HEK293 (cell line): Measurements from ENCODE around the gene SCFD2.

Source experiments
- CTCF ChIA-PET: fragments of 350-600 bp; formaldehyde crosslinking; extraction: SDS; loops from one replicate; lab custom pipeline; 2021; ENCODE audit warnings: antibody characterized with exemption; lab: Yijun Ruan, JAX
- POLR2A ChIA-PET: fragments of 300-600 bp; formaldehyde crosslinking; extraction: SDS; loops from one replicate; lab custom pipeline; 2020; ENCODE audit warnings: antibody characterized with exemption, inconsistent platforms; lab: Yijun Ruan, JAX
- H3K27ac ChIP-seq: fragments of 200-500 bp; sonication (Bioruptor generic); 2 replicates; pipeline ENCODE4 v1.5.1; 2014; ENCODE audit warnings: low read depth, low read length, control low read depth, inconsistent platforms; ENCODE audit errors: extremely low read depth
- H3K36me3 ChIP-seq, 2 experiments: fragments of 200-500 bp in 1 of 2; sonication (Bioruptor generic) in 1 of 2; 1 replicate in 1 of 2; 2 replicates in 1 of 2; pipeline ENCODE4 v1.5.1; 2014 to 2017; ENCODE audit warnings: inconsistent platforms in 2 of 2, low read length in 2 of 2; ENCODE audit not compliant: control insufficient read depth in 2 of 2, insufficient read depth in 1 of 2
- H3K4me1 ChIP-seq: fragments of 200-500 bp; sonication (Bioruptor generic); 2 replicates; pipeline ENCODE4 v1.5.1; 2014; ENCODE audit warnings: mild to moderate bottlenecking, low read length, inconsistent platforms; ENCODE audit not compliant: control insufficient read depth, insufficient read depth
- H3K4me3 ChIP-seq: 2 replicates; pipeline ENCODE4 v1.5.1; 2011; ENCODE audit warnings: low read depth, mild to moderate bottlenecking, control low read depth, low read length, moderate library complexity
- H3K9me3 ChIP-seq: fragments of 200-500 bp; sonication (Bioruptor generic); 2 replicates; pipeline ENCODE4 v1.5.1; 2014; ENCODE audit warnings: low read depth, low read length, inconsistent platforms; ENCODE audit not compliant: control insufficient read depth, insufficient read depth
- AEBP2 ChIP-seq: fragments of 450-650 bp; formaldehyde crosslinking; IDR thresholded peaks from 2 replicates; pipeline ENCODE4 v1.5.1; 2016; ENCODE audit warnings: missing biosample characterization, missing genetic modification characterization, borderline replicate concordance
- ATF2 ChIP-seq: fragments of 450-650 bp; formaldehyde crosslinking; IDR thresholded peaks from 2 replicates; pipeline ENCODE4 v1.5.1; 2016; ENCODE audit warnings: missing biosample characterization, missing genetic modification characterization, low read depth
- IKZF3 ChIP-seq: fragments of 450-650 bp; IDR thresholded peaks from 2 replicates; pipeline ENCODE4 v1.5.0; 2018; ENCODE audit warnings: missing biosample characterization, mild to moderate bottlenecking, missing genetic modification characterization, moderate library complexity
- KLF16 ChIP-seq: fragments of 450-650 bp; formaldehyde crosslinking; IDR thresholded peaks from 2 replicates; pipeline ENCODE4 v1.5.1; 2017; ENCODE audit warnings: missing biosample characterization, missing genetic modification characterization
- MZF1 ChIP-seq: fragments of 450-650 bp; formaldehyde crosslinking; IDR thresholded peaks from 2 replicates; pipeline ENCODE4 v1.5.1; 2017; ENCODE audit warnings: missing biosample characterization, missing genetic modification characterization, borderline replicate concordance
- REST ChIP-seq: fragments of 450-650 bp; formaldehyde crosslinking; IDR thresholded peaks from 2 replicates; pipeline ENCODE4 v1.5.1; 2016; ENCODE audit warnings: missing biosample characterization, missing genetic modification characterization
- SCRT2 ChIP-seq: fragments of 450-650 bp; formaldehyde crosslinking; IDR thresholded peaks from 2 replicates; pipeline ENCODE4 v1.5.1; 2016; ENCODE audit warnings: missing biosample characterization, missing genetic modification characterization
- ZBTB6 ChIP-seq: fragments of 450-650 bp; formaldehyde crosslinking; IDR thresholded peaks from 2 replicates; pipeline ENCODE4 v1.5.1; 2017; ENCODE audit warnings: missing biosample characterization, missing genetic modification characterization
- ZEB2 ChIP-seq: fragments of 450-650 bp; formaldehyde crosslinking; IDR thresholded peaks from 2 replicates; pipeline ENCODE4 v1.5.1; 2016; ENCODE audit warnings: missing biosample characterization, missing genetic modification characterization
- ZFHX2 ChIP-seq: fragments of 450-650 bp; formaldehyde crosslinking; conservative IDR thresholded peaks from 2 replicates; pipeline ENCODE4 v1.5.1; 2016; ENCODE audit warnings: missing biosample characterization, missing genetic modification characterization
- ZFP3 ChIP-seq: fragments of 450-650 bp; formaldehyde crosslinking; IDR thresholded peaks from 2 replicates; pipeline ENCODE4 v1.5.1; 2016; ENCODE audit warnings: low read depth, missing biosample characterization, missing genetic modification characterization
- ZNF155 ChIP-seq: fragments of 450-650 bp; formaldehyde crosslinking; IDR thresholded peaks from 2 replicates; pipeline ENCODE4 v1.5.1; 2016; ENCODE audit warnings: missing biosample characterization, missing genetic modification characterization
- ZNF2 ChIP-seq: fragments of 450-650 bp; formaldehyde crosslinking; IDR thresholded peaks from 2 replicates; pipeline ENCODE4 v1.5.1; 2016; ENCODE audit warnings: missing biosample characterization, missing genetic modification characterization
- ZNF311 ChIP-seq: fragments of 450-650 bp; formaldehyde crosslinking; IDR thresholded peaks from 2 replicates; pipeline ENCODE4 v1.5.1; 2017; ENCODE audit warnings: missing biosample characterization, missing genetic modification characterization, borderline replicate concordance
- ZNF391 ChIP-seq: fragments of 450-650 bp; formaldehyde crosslinking; IDR thresholded peaks from 2 replicates; pipeline ENCODE4 v1.5.1; 2016; ENCODE audit warnings: low read depth, missing biosample characterization, missing genetic modification characterization, borderline replicate concordance
- ZNF488 ChIP-seq: fragments of 450-650 bp; formaldehyde crosslinking; IDR thresholded peaks from 2 replicates; pipeline ENCODE4 v1.5.1; 2016; ENCODE audit warnings: missing biosample characterization, missing genetic modification characterization
- ZNF529 ChIP-seq: fragments of 450-650 bp; formaldehyde crosslinking; IDR thresholded peaks from 2 replicates; pipeline ENCODE4 v1.5.1; 2017; ENCODE audit warnings: missing genetic modification characterization, missing biosample characterization; ENCODE audit not compliant: insufficient replicate concordance
- ZNF548 ChIP-seq: fragments of 450-650 bp; formaldehyde crosslinking; IDR thresholded peaks from 2 replicates; pipeline ENCODE4 v1.5.1; 2016; ENCODE audit warnings: missing biosample characterization, missing genetic modification characterization
- ZNF621 ChIP-seq: fragments of 450-650 bp; formaldehyde crosslinking; IDR thresholded peaks from 2 replicates; pipeline ENCODE4 v1.5.1; 2017; ENCODE audit warnings: missing biosample characterization, missing genetic modification characterization
- ZNF624 ChIP-seq: fragments of 450-650 bp; formaldehyde crosslinking; IDR thresholded peaks from 2 replicates; pipeline ENCODE4 v1.5.1; 2017; ENCODE audit warnings: missing biosample characterization, missing genetic modification characterization
- ZNF626 ChIP-seq: fragments of 450-650 bp; sonication (Bioruptor Pico); formaldehyde crosslinking; IDR thresholded peaks from 2 replicates; pipeline ENCODE4 v1.5.1; 2018; ENCODE audit warnings: missing biosample characterization, missing genetic modification characterization, inconsistent platforms
- ZNF654 ChIP-seq: fragments of 450-650 bp; formaldehyde crosslinking; IDR thresholded peaks from 2 replicates; pipeline ENCODE4 v1.5.1; 2016; ENCODE audit warnings: low read depth, missing biosample characterization, missing genetic modification characterization
- ZNF664 ChIP-seq: fragments of 450-650 bp; formaldehyde crosslinking; IDR thresholded peaks from 2 replicates; pipeline ENCODE4 v1.5.1; 2016; ENCODE audit warnings: missing biosample characterization, missing genetic modification characterization
- ZNF677 ChIP-seq: fragments of 450-650 bp; IDR thresholded peaks from 2 replicates; pipeline ENCODE4 v1.5.0; 2018; ENCODE audit warnings: missing biosample characterization, mild to moderate bottlenecking, missing genetic modification characterization, moderate library complexity
- ZNF76 ChIP-seq: fragments of 450-650 bp; formaldehyde crosslinking; IDR thresholded peaks from 2 replicates; pipeline ENCODE4; 2016; ENCODE audit warnings: low read depth, missing biosample characterization, missing genetic modification characterization, borderline replicate concordance
- ZNF777 ChIP-seq: fragments of 450-650 bp; formaldehyde crosslinking; IDR thresholded peaks from 2 replicates; pipeline ENCODE4 v1.5.1; 2017; ENCODE audit warnings: missing biosample characterization, missing genetic modification characterization, borderline replicate concordance
- ZNF785 ChIP-seq: fragments of 450-650 bp; formaldehyde crosslinking; IDR thresholded peaks from 2 replicates; pipeline ENCODE4 v1.5.1; 2016; ENCODE audit warnings: missing biosample characterization, missing genetic modification characterization
- ZSCAN5A ChIP-seq: fragments of 450-650 bp; formaldehyde crosslinking; IDR thresholded peaks from 2 replicates; pipeline ENCODE4 v1.5.1; 2016; ENCODE audit warnings: missing biosample characterization, missing genetic modification characterization

SCFD2 gene

GRCh38 chr4:52891743-52892142 lies 474.1 kb downstream of the SCFD2 start:
- Histone ChIP-seq H3K27ac (no peak overlapping the region), H3K4me3 (no peak overlapping the region), H3K4me1 (no peaks in the 10 kb centered on the region), H3K9me3 (no peaks in the 10 kb centered on the region), H3K36me3 (no peaks in the 10 kb centered on the region)
- POLR2A ChIA-PET = no interaction called here
- CTCF ChIA-PET = no interaction called here
- no peak for TF ChIP-seq ZNF664 (tag by site-specific recombination)
- TF ChIP-seq ZNF155 (tag by site-specific recombination) = no peak
- no peak for TF ChIP-seq SCRT2 (tag by site-specific recombination)
- no peak for TF ChIP-seq ZNF488 (tag by site-specific recombination)
- TF ChIP-seq IKZF3 (tag by site-specific recombination) = no peak
- TF ChIP-seq AEBP2 (tag by site-specific recombination) = no peak
- TF ChIP-seq ZNF654 (tag by site-specific recombination) = no peak
- no peak for TF ChIP-seq ZNF785 (tag by site-specific recombination)
- TF ChIP-seq ZNF777 (tag by site-specific recombination) = no peak
- no peak for TF ChIP-seq ZNF529
- no peak for TF ChIP-seq ZFHX2
- no peak for TF ChIP-seq MZF1 (tag by site-specific recombination)
- TF ChIP-seq ZSCAN5A = no peak
- TF ChIP-seq ZNF621 (tag by site-specific recombination) = no peak
- no peak for TF ChIP-seq ZBTB6 (tag by site-specific recombination)
- TF ChIP-seq ZNF624 (tag by site-specific recombination) = no peak
- no peak for TF ChIP-seq ZNF311 (tag by site-specific recombination)

- Histone ChIP-seq H3K27ac (no peak overlapping the region), H3K4me3 (no peak overlapping the region), H3K36me3 (no peaks in the 10 kb centered on the region), H3K9me3 (no peaks in the 10 kb centered on the region), H3K4me1 (no peaks in the 10 kb centered on the region)
- ChIA-PET CTCF (no interaction called here), POLR2A (no interaction called here)
- TF ChIP-seq ZEB2 (tag by site-specific recombination) (no peak), ZNF391 (tag by site-specific recombination) (no peak), ATF2 (tag by site-specific recombination) (no peak), ZFP3 (tag by site-specific recombination) (no peak), SCRT2 (tag by site-specific recombination) (no peak), ZNF621 (tag by site-specific recombination) (no peak), ZNF76 (tag by site-specific recombination) (no peak), ZNF626 (tag by site-specific recombination) (no peak), ZNF677 (no peak), ZNF2 (tag by site-specific recombination) (no peak), KLF16 (tag by site-specific recombination) (no peak), REST (tag by site-specific recombination) (no peak), ZNF548 (tag by site-specific recombination) (no peak)
These were observed 475.4 kb downstream of the SCFD2 start for GRCh38 chr4:52890521-52890791.
